LHCN-M2 (cell line): ENCODE results near the gene ZNF837. TPM values are rescaled to one million over a fixed set of nuclear protein-coding genes. Genes with fewer than 3 reads are reported as not detected.

Source experiments
- DNase-seq: peaks from one replicate; pipeline ENCODE4 v3.0.0-alpha.2; 2012; ENCODE audit warnings: low read depth
- total RNA-seq: library from RNA; depleted of rRNA; stranded (reverse); fragments of >200 nt; gene quantifications from 2 replicates; pipeline ENCODE4 v1.2.3, GENCODE V29; 2014; rRNA removed

ZNF837 gene
- total RNA-seq, 1 experiment from 2014 or later = 4.6 TPM

DNA sequence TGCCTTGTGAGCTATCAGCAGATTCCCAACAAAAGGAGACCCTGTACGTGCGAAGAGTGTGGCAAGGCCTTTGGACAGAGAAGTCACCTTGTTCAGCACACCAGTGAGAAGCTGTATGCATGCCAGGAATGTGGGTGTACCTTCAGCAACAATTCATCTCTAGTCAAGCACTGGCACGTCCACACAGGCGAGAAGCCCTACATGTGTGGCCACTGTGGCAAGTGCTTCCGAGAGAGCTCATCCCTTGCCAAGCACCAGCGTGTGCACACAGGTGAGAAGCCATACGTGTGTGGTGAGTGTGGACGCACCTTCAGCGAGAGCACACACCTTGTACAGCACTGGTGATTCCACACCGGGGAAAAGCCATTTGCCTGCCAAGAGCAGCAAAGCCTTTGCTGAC is 61.6 kb downstream of the ZNF837 start:
- no peak for DNase-seq

DNA sequence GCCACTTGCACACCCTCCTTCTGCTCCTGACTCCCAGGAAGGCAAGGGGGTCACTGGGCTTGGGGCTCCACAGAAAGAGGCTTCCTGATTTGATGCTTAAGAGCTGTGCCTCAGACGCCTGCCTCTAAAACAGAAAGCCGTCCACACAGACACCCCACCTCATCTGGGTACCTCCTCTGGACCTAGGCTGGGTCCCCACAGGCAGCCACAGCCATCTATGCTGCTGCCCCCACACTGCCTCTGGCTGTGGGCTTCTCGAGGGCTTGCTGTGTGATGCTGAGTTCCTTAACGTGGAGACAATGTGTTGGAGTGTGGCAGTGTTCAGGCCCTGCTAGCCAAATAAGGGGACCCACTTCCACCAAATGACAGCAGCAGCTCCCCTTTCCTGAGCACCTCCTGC is 62.5 kb downstream of the ZNF837 start:
- no peak for DNase-seq

Other genes with a start within 250 kb of the ZNF837 start
- gene ZNF329, start 230.2 kb downstream of the ZNF837 start, total RNA-seq = 10.5 and 11.8 TPM in 2 replicates
- gene ZNF274, start 198.0 kb downstream of the ZNF837 start, total RNA-seq = 12.2 and 12.7 TPM in 2 replicates
- gene ZNF544, start 152.1 kb downstream of the ZNF837 start, total RNA-seq = 43.8 and 49.2 TPM in 2 replicates
- 4.5 and 6.2 TPM in 2 replicates for gene ZNF8, start 102.1 kb downstream of the ZNF837 start, total RNA-seq
- 52.8 and 59.9 TPM in 2 replicates for gene ERVK3-1, start 75.7 kb downstream of the ZNF837 start, total RNA-seq
- 2.6 and 3.5 TPM in 2 replicates for gene ZSCAN22, start 54.0 kb downstream of the ZNF837 start, total RNA-seq
- 27.7 and 62.6 TPM in 2 replicates for gene A1BG, start 27.5 kb downstream of the ZNF837 start, total RNA-seq
- gene ZNF497, start 18.3 kb downstream of the ZNF837 start, total RNA-seq = 1.1 TPM in 2 replicates
- 1,719 and 2,296 TPM in 2 replicates for gene RPS5, start 6.2 kb upstream of the ZNF837 start, total RNA-seq
- 0.29 TPM in 1 of 2 replicates, not detected in the other for gene RNF225, start 14.6 kb upstream of the ZNF837 start, total RNA-seq
- 16.5 and 18.8 TPM in 2 replicates for gene ZNF584, start 27.6 kb upstream of the ZNF837 start, total RNA-seq
- 5.3 and 5.7 TPM in 2 replicates for gene ZNF132, start 59.1 kb upstream of the ZNF837 start, total RNA-seq
- 7.8 and 8.6 TPM in 2 replicates for gene ZNF324B, start 70.6 kb upstream of the ZNF837 start, total RNA-seq
- gene ZNF324, start 86.0 kb upstream of the ZNF837 start, total RNA-seq = 14.9 and 15.5 TPM in 2 replicates
- gene ZNF446, start 95.3 kb upstream of the ZNF837 start, total RNA-seq = 17.1 and 19.6 TPM in 2 replicates
- gene SLC27A5, start 131.0 kb upstream of the ZNF837 start, total RNA-seq = 2.7 and 9.9 TPM in 2 replicates
- 9.2 and 10.1 TPM in 2 replicates for gene ZBTB45, start 138.8 kb upstream of the ZNF837 start, total RNA-seq
- 413 and 418 TPM in 2 replicates for gene TRIM28, start 163.0 kb upstream of the ZNF837 start, total RNA-seq
- gene CHMP2A, start 174.1 kb upstream of the ZNF837 start, total RNA-seq = 84.8 and 125 TPM in 2 replicates
- 66.9 and 73.9 TPM in 2 replicates for gene UBE2M, start 177.6 kb upstream of the ZNF837 start, total RNA-seq
- gene MZF1, start 192.3 kb upstream of the ZNF837 start, total RNA-seq = 13.1 and 16.5 TPM in 2 replicates